Lower leg skin (tissue), 3 donors: ENCODE data around the gene APOL2.

Experiments used
- POLR2A ChIP-seq, 2 donors: fragments of 450-650 bp; IDR thresholded peaks; one replicate each; pipeline ENCODE4 v1.6.1; 2016 to 2017; ENCODE audit warnings: antibody characterized with exemption in 2 of 2, mild to moderate bottlenecking in 1 of 2, moderate library complexity in 1 of 2
- TF ChIP-seq, protein P1 (sequence below), 3 donors: fragments of 450-650 bp; IDR thresholded peaks; one replicate each; pipeline ENCODE4 v1.5.1; 2016; ENCODE audit warnings: antibody characterized with exemption in 3 of 3, mild to moderate bottlenecking in 3 of 3, moderate library complexity in 2 of 3

DNA sequence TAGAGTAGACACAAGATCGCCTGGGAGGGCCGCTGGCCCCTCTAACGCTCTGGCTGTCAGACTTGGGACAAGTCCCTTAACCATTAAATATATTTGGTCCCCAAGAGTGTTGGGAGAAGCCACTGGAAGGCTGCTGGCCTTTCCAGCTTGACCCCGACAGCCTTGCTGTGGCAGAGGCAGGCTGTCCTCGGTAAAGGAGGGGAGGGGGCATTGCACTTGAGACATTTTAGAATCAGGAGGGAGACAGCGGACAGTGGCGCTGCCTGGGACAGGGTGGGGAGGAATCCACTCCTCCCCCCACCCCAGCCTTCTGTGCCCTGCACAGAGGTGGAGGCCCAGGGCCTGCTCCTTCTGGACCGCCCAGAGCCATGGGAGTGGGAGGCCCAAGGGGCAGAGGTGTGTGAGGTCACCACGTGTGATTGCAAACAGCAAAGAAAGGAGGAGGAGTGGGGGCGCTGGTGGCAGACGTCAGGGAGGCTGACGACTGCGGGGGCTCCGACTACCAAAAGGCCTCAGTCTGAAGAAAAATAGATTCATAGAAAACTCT is 42.5 kb upstream of the APOL2 start:
- TF ChIP-seq, protein P1, sequence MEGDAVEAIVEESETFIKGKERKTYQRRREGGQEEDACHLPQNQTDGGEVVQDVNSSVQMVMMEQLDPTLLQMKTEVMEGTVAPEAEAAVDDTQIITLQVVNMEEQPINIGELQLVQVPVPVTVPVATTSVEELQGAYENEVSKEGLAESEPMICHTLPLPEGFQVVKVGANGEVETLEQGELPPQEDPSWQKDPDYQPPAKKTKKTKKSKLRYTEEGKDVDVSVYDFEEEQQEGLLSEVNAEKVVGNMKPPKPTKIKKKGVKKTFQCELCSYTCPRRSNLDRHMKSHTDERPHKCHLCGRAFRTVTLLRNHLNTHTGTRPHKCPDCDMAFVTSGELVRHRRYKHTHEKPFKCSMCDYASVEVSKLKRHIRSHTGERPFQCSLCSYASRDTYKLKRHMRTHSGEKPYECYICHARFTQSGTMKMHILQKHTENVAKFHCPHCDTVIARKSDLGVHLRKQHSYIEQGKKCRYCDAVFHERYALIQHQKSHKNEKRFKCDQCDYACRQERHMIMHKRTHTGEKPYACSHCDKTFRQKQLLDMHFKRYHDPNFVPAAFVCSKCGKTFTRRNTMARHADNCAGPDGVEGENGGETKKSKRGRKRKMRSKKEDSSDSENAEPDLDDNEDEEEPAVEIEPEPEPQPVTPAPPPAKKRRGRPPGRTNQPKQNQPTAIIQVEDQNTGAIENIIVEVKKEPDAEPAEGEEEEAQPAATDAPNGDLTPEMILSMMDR (IDR thresholded peaks at IDR 0.05): no peak
- no peak for TF ChIP-seq POLR2A (IDR thresholded peaks at IDR 0.05)
